Loucy (cell line): ENCODE data around the gene PTPRC.

ENCODE experiments used
- H2AFZ ChIP-seq: fragments of 200-600 bp; sonication (generic); 2 replicates; pipeline ENCODE4 v1.6.0; 2016; ENCODE audit warnings: antibody characterized with exemption, mild to moderate bottlenecking, low read length, moderate library complexity
- H3F3A ChIP-seq: fragments of 200-600 bp; 2 replicates; pipeline ENCODE4 v1.6.0; 2016; ENCODE audit warnings: antibody characterized with exemption, low read depth, mild to moderate bottlenecking
- H3K27me3 ChIP-seq: fragments of 200-600 bp; sonication (generic); 2 replicates; pipeline ENCODE4 v1.6.1; 2014; ENCODE audit warnings: low read length, mild to moderate bottlenecking; ENCODE audit not compliant: insufficient read depth, poor library complexity, severe bottlenecking
- H3K36me3 ChIP-seq: fragments of 200-600 bp; sonication (generic); 2 replicates; pipeline ENCODE4 v1.6.1; 2016; ENCODE audit warnings: low read length; ENCODE audit not compliant: insufficient read depth
- H3K4me1 ChIP-seq: fragments of 200-600 bp; sonication (generic); 2 replicates; pipeline ENCODE4 v1.5.1; 2014; ENCODE audit warnings: low read length, mild to moderate bottlenecking; ENCODE audit not compliant: insufficient read depth, poor library complexity, severe bottlenecking
- H3K4me2 ChIP-seq: fragments of 200-600 bp; sonication (generic); 2 replicates; pipeline ENCODE4 v1.6.0; 2014; ENCODE audit warnings: antibody characterized with exemption, low read length, low read depth, mild to moderate bottlenecking; ENCODE audit not compliant: poor library complexity, severe bottlenecking
- H3K4me3 ChIP-seq: fragments of 200-600 bp; sonication (generic); 2 replicates; pipeline ENCODE4 v1.5.1; 2014; ENCODE audit warnings: low read length, mild to moderate bottlenecking, mixed read lengths; ENCODE audit not compliant: poor library complexity, severe bottlenecking
- H3K79me2 ChIP-seq: fragments of 200-600 bp; sonication (generic); 2 replicates; pipeline ENCODE4 v1.6.1; 2014; ENCODE audit warnings: low read length; ENCODE audit not compliant: insufficient read depth
- H3K9ac ChIP-seq: fragments of 200-600 bp; sonication (generic); 2 replicates; pipeline ENCODE4 v1.6.0; 2014; ENCODE audit warnings: mild to moderate bottlenecking, low read depth, low read length, moderate library complexity; ENCODE audit not compliant: poor library complexity, severe bottlenecking
- H3K9me2 ChIP-seq: fragments of 200-600 bp; sonication (generic); replicated peaks from 2 replicates; pipeline ENCODE4 v1.6.1; 2016; ENCODE audit warnings: low read depth, low read length, mixed read lengths
- H3K9me3 ChIP-seq: fragments of 200-600 bp; sonication (generic); 2 replicates; pipeline ENCODE4 v1.6.1; 2014; ENCODE audit warnings: mild to moderate bottlenecking, antibody characterized with exemption, low read length, low read depth; ENCODE audit not compliant: insufficient read depth
- H4K20me1 ChIP-seq: fragments of 200-600 bp; sonication (generic); 2 replicates; pipeline ENCODE4 v1.6.0; 2014; ENCODE audit warnings: antibody characterized with exemption, low read length, mild to moderate bottlenecking; ENCODE audit not compliant: insufficient read depth, poor library complexity, severe bottlenecking
- CTCF ChIP-seq: fragments of 200-600 bp; sonication (generic); conservative IDR thresholded peaks from 2 replicates; pipeline ENCODE4 v1.5.1; 2014; ENCODE audit warnings: mild to moderate bottlenecking, antibody characterized with exemption, low read length
- EZH2phosphoT487 ChIP-seq: fragments of 200-600 bp; IDR thresholded peaks from 2 replicates; pipeline ENCODE4 v1.6.1; 2018; ENCODE audit warnings: antibody characterized with exemption, mild to moderate bottlenecking, moderate library complexity, borderline replicate concordance

Gene PTPRC

GRCh38 chr1:198604975-198605374, 33.9 kb upstream of the PTPRC start:
- peaks cover 40% of the 10 kb centered on the region for H3K4me1 ChIP-seq
- no peaks in the 10 kb centered on the region for H3K36me3 ChIP-seq
- H2AFZ ChIP-seq, result no peak overlapping the region
- no peaks in the 10 kb centered on the region for H4K20me1 ChIP-seq
- no peaks in the 10 kb centered on the region for H3K9me2 ChIP-seq
- H3K9ac ChIP-seq, result no peak overlapping the region
- H3F3A ChIP-seq, result no peaks in the 10 kb centered on the region
- peaks cover under 1% of the 10 kb centered on the region; the same call in 1 of the 2 replicates for H3K79me2 ChIP-seq
- peak overlapping the region; percentile 27 for H3K4me2 ChIP-seq
- no peak overlapping the region for H3K4me3 ChIP-seq
- no peak for TF ChIP-seq EZH2phosphoT487
- TF ChIP-seq CTCF, result no peak
- H3K27me3 ChIP-seq, result no peaks in the 10 kb centered on the region
- H3K9me3 ChIP-seq, result no peaks in the 10 kb centered on the region

- Histone ChIP-seq H3K9me3 (no peaks in the 10 kb centered on the region), H3K9ac (no peak overlapping the region), H3K4me1 (peaks cover 36% of the 10 kb centered on the region), H2AFZ (no peak overlapping the region), H3K4me3 (no peak overlapping the region), H3K9me2 (no peaks in the 10 kb centered on the region), H4K20me1 (no peaks in the 10 kb centered on the region), H3K79me2 (no peaks in the 10 kb centered on the region), H3K4me2 (peak overlapping the region; percentile 27), H3K36me3 (no peaks in the 10 kb centered on the region), H3K27me3 (no peaks in the 10 kb centered on the region), H3F3A (no peaks in the 10 kb centered on the region)
- peak; percentile 28 for TF ChIP-seq CTCF
- TF ChIP-seq EZH2phosphoT487, result no peak
These were observed 33.4 kb upstream of the PTPRC start for GRCh38 chr1:198605406-198605805.

DNA sequence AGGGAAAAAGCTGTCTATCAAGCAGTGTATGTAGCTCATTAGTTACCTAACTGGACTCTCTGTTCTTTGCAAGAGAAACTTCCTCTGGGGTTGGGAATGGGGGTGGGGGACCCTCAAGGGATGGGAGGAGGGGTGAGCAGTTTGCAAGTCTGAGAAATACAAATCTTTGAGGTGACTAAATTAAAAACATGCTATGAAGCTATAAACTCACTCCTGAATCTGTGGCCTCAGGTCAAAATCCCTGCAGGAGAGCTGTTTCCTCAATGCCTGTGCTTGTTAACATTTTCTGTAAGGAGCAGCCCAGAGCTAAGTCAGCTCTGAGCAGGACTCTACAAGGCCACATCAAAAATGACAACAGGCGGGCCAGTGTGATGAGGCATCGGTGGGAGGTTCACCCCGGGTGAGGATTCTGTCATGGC, 32.8 kb upstream of the PTPRC start:
- no peaks in the 10 kb centered on the region for H4K20me1 ChIP-seq
- no peak for TF ChIP-seq CTCF
- TF ChIP-seq EZH2phosphoT487, result no peak
- peaks cover 37% of the 10 kb centered on the region for H3K4me1 ChIP-seq
- no peak overlapping the region for H3K9ac ChIP-seq
- peak overlapping the region; percentile 29; the same call in 1 of the 2 replicates for H2AFZ ChIP-seq
- peak overlapping the region; percentile 27 for H3K4me2 ChIP-seq
- no peak overlapping the region for H3K4me3 ChIP-seq
- H3K9me3 ChIP-seq, result no peaks in the 10 kb centered on the region
- H3K36me3 ChIP-seq, result no peaks in the 10 kb centered on the region
- no peaks in the 10 kb centered on the region for H3K9me2 ChIP-seq
- H3K79me2 ChIP-seq, result no peaks in the 10 kb centered on the region
- no peaks in the 10 kb centered on the region for H3K27me3 ChIP-seq
- H3F3A ChIP-seq, result no peaks in the 10 kb centered on the region
